Ovary (tissue), 3 donors: ENCODE data around the gene INTU.

Experiments used
- CTCF ChIP-seq, 3 donors: fragments of 450-650 bp in 2 of 3; fragments of 200-600 bp in 1 of 3; IDR thresholded peaks; one replicate each; pipeline versions ENCODE4 v1.5.1 to v1.8.0; 2016 to 2022; ENCODE audit warnings: antibody characterized with exemption in 3 of 3, mild to moderate bottlenecking in 1 of 3
- EP300 ChIP-seq: sonication (generic); formaldehyde crosslinking; IDR thresholded peaks from one replicate; pipeline ENCODE4 v1.6.1; 2017; ENCODE audit warnings: antibody characterized with exemption
- POLR2A ChIP-seq: fragments of 450-650 bp; IDR thresholded peaks from one replicate; pipeline ENCODE4 v1.6.1; 2017; ENCODE audit warnings: antibody characterized with exemption, mild to moderate bottlenecking, moderate library complexity
- donor health status: DM: no; HTN: no; CAD: no.

- no peak for TF ChIP-seq CTCF (IDR thresholded peaks at IDR 0.05)
- TF ChIP-seq EP300: no peak
- no peak for TF ChIP-seq POLR2A
These were observed 34.1 kb upstream of the INTU start for GRCh38 chr4:127598656-127599055.
